Breast epithelium (tissue), 3 donors: Measurements from ENCODE around the gene ADCY1.

Source experiments
- CTCF ChIP-seq, 3 donors: fragments of 450-650 bp; IDR thresholded peaks; one replicate each; pipeline ENCODE4 v1.5.1; 2016 to 2017; ENCODE audit warnings: antibody characterized with exemption in 3 of 3, mild to moderate bottlenecking in 3 of 3, moderate library complexity in 3 of 3
- POLR2AphosphoS5 ChIP-seq, 3 donors: sonication (generic); formaldehyde crosslinking; IDR thresholded peaks; one replicate each; pipeline ENCODE4 v1.6.1; 2017; ENCODE audit warnings: antibody characterized with exemption in 3 of 3

GRCh38 chr7:45684910-45685618 is 110.9 kb downstream of the ADCY1 start:
- TF ChIP-seq CTCF (IDR thresholded peaks at IDR 0.05) (no peak), POLR2AphosphoS5 (IDR thresholded peaks at IDR 0.05) (no peak)
